Measurements from ENCODE around the gene MAGEB17. TPM values are rescaled to one million over a fixed set of nuclear protein-coding genes. Genes with fewer than 3 reads are reported as not detected.

MAGEB17 gene, protein sequence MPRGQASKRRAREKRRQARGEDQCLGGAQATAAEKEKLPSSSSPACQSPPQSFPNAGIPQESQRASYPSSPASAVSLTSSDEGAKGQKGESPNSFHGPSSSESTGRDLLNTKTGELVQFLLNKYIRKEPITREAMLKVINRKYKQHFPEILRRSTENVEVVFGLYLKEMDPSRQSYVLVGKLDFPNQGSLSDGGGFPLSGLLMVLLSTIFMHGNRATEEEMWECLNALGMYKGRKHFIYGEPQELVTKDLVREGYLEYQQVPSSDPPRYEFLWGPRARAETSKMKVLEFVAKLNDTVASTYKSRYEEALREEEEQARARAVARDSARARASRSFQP
- not detected for total RNA-seq
- long read RNA-seq: 0 reads

DNA sequence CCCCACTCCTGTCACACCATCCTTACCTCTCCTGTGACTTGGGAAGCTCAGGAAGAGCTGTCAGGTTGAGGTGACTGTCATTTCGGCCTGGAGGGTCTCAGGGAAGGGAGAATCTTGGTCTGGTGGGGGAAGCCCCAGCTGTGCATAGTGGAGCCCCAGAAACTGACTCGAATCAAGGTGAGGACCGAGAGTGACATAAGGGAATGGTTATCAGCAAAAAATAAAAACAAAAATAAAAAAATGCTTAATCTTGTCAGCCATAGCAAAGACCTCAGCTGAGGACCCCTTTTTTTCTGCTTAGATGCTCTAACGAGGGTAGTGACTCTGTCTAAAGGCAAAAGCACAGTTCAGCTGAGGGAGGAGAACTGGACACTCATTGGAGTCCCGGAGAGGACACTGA lies at the start of gene MAGEB17:
MAGEB17 (plus strand) TSS at position 301 of the 400 bp plus-strand sequence. CDS start 2,902 bp downstream, outside the sequence.
- ATAC-seq (no peak), DNase-seq (no peak)
- no peak for TF ChIP-seq CTCF (IDR thresholded peaks at IDR 0.05)
- intact Hi-C loops (cut with DNase I): no loop called here
- H3K27ac ChIP-seq: no peak within 1 kb of the TSS
- H3K4me1 ChIP-seq: no peaks in the 10 kb centered on the region
- no peaks in the 10 kb centered on the region for H3K36me3 ChIP-seq
- no peak within 1 kb of the TSS for H3K4me3 ChIP-seq
- H3K9me3 ChIP-seq: no peaks in the 10 kb centered on the region
- H3K27me3 ChIP-seq: no peaks in the 10 kb centered on the region

DNA sequence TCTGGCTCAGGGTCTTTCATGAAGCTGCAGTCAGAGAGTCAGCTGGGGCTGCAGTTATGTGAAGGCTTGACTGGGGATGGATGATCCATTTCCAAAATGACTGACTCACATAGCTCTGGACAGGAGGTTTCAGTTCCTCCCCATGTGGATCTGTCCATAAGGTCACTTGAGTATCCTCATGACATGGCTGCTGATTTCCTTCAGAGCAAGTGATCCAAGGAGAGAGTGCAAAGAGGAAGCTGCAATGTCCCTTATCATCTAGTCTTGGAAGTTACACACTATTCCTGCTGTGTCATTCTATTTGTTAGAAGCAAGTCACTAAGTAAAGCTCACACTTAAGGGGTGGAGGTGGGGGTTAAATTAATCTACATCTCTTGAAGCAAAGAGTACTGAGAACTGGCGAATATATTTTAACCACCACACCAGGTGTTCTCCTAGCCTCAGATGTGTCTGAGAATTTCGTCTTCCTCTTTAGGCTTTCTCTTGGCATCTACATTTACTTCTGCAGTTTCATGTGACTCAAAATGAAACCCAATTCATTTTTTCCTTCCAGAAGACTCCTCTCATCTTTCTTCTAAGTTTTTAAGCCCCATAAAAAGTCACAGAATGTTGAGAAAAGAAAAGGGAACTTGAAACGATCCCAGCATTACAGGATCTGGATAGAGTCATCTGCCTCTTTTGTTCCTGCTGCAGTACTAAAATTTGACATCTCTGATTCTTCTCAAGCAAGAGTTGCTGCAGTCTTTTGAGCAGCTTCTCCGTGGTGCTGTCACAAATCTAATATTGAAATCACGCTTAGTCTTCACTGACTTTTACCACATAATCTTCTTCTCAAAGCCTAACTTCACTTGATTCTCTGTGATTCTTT lies 47.7 kb upstream of the MAGEB17 start:
- Histone ChIP-seq H3K4me3 (no peak overlapping the region), H3K36me3 (no peaks in the 10 kb centered on the region), H3K27me3 (no peaks in the 10 kb centered on the region), H3K4me1 (no peaks in the 10 kb centered on the region), H3K9me3 (no peaks in the 10 kb centered on the region), H3K27ac (no peak overlapping the region)
- no peak for TF ChIP-seq CTCF (IDR thresholded peaks at IDR 0.05)
- intact Hi-C loops (cut with DNase I): no loop called here
- DNase-seq (no peak), ATAC-seq (peak; percentile 31)

DNA sequence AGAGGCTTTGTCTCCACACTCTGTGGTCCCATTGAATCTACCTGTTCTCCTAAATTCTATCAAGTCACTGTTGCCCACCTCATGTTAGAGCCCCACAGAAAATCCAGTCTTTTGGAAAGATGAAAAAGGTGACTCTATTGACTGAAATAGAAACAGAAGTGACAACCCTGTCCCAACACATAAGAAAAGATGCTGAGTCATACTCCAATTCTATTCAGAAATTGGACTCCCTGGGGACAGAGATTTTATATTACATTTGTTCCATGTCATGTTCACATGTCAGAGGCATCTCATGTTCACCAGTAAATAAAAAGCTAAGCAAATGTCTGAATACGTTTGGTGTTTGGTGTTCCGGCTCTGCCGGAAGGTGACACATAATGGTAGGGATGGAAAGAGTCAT lies 46.9 kb upstream of the MAGEB17 start:
- TF ChIP-seq CTCF (IDR thresholded peaks at IDR 0.05): no peak
- intact Hi-C loops (cut with DNase I): no loop called here
- no peak for ATAC-seq

GRCh38 chrX:16123222-16123786 lies 44.0 kb upstream of the MAGEB17 start, which contains the start of gene GRPR:
TSS of gene GRPR (plus strand) at chrX:16123565. CDS start at chrX:16123954, 389 bp downstream.
- Histone ChIP-seq H3K27me3 (no peaks in the 10 kb centered on the region), H3K9me3 (no peaks in the 10 kb centered on the region), H3K4me3 (no peak within 1 kb of the TSS), H3K4me1 (no peaks in the 10 kb centered on the region), H3K27ac (no peak within 1 kb of the TSS), H3K36me3 (no peaks in the 10 kb centered on the region)
- peak; percentile 92 for ATAC-seq
- TF ChIP-seq CTCF (IDR thresholded peaks at IDR 0.05): peak; percentile 69
- DNase-seq: peak; percentile 72
- intact Hi-C loops (cut with DNase I): no loop called here

More for the DNA sequence above, 46.9 kb upstream of the MAGEB17 start:
- Histone ChIP-seq H3K4me3 (no peak overlapping the region), H3K27me3 (no peaks in the 10 kb centered on the region), H3K4me1 (no peaks in the 10 kb centered on the region), H3K36me3 (no peaks in the 10 kb centered on the region), H3K27ac (no peak overlapping the region), H3K9me3 (no peaks in the 10 kb centered on the region)
- DNase-seq: no peak

GRCh38 chrX:16124201-16124600 lies 43.1 kb upstream of the MAGEB17 start:
- Histone ChIP-seq H3K27me3 (no peaks in the 10 kb centered on the region), H3K9me3 (no peaks in the 10 kb centered on the region), H3K36me3 (no peaks in the 10 kb centered on the region), H3K27ac (no peak overlapping the region), H3K4me3 (no peak overlapping the region), H3K4me1 (no peaks in the 10 kb centered on the region)
- no peak for TF ChIP-seq CTCF (IDR thresholded peaks at IDR 0.05)
- intact Hi-C loops (cut with DNase I): no loop called here
- ATAC-seq (no peak), DNase-seq (no peak)
